Measurements from ENCODE around the gene PHF2.

The PHF2 gene

DNA sequence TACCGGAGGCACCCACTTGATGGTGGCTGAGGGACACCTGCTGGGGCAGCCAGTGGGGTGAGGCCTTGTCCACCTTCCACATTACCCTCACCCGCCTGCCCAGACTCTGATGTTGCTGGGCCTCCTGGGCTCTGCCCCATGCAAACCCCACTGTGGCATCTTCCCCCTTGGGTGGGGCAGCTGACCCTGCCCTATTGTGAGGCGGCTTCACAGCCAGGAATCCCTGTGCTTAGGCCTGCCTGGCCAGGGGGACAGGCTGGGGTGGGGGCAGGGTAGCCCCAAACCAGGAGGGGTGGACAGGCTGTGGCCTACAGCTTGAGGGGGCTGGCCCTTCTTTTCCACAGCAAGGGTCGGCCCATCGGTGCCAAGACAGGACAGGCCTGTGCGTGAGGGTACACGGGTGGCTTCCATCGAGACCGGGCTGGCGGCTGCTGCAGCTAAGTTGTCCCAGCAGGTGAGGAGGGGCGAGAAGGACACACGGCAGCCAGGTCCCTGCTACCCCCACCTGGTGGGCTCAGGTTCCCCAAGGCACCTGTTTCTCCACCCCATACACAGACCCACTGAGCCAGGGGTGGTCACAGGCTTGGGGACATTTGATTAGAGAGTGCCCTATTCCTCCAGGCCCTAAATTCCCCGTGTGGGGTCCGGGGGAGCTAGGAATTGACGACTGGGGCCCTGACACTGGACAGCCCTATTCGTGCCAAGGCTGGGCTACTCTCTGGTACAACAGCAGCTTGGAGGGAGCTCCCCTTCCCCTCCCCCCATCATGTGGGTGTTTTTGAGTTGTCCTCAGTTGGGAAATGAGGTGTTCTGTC, 99.2 kb downstream of the PHF2 start:
- Histone ChIP-seq H2AFZ (ENCODE audit: low read length) (no peak overlapping the region), H3K36me3 (replicated peaks in 1 of 2; ENCODE audit: control insufficient read depth in 2 of 2, insufficient read depth in 2 of 2, low read length in 2 of 2) (peaks cover 19 to 60% of the 10 kb centered on the region in 2 donors), H2BK120ac (ENCODE audit: low read depth, low read length) (no peak overlapping the region), H3K79me1 (ENCODE audit: low read depth, low read length) (peaks cover 3% of the 10 kb centered on the region), H3K18ac (ENCODE audit: low read length) (no peak overlapping the region), H2BK15ac (ENCODE audit: low read length) (no peak overlapping the region), H2BK12ac (ENCODE audit: low read length) (no peak overlapping the region), H3K4me2 (ENCODE audit: insufficient read depth, low read length, poor library complexity, severe bottlenecking) (no peak overlapping the region), H4K91ac (ENCODE audit: low read depth, low read length, poor library complexity) (no peak overlapping the region), H3K14ac (ENCODE audit: low read length) (peak overlapping the region; percentile 4), H3K27ac (replicated peaks; ENCODE audit: low read length) (no peak overlapping the region), H3K4me3 (ENCODE audit: low read length in 2 of 2) (no peak overlapping the region), H2AK5ac (ENCODE audit: low read depth, low read length) (no peak overlapping the region), H3K27me3 (ENCODE audit: control insufficient read depth in 3 of 3, insufficient read depth in 3 of 3, low read depth in 1 of 3, low read length in 3 of 3) (no peaks in the 10 kb centered on the region), H3K9me3 (replicated peaks in 1 of 2; ENCODE audit: control insufficient read depth in 2 of 2, insufficient read depth in 1 of 2, low read depth in 1 of 2, low read length in 2 of 2) (no peaks in the 10 kb centered on the region), H3K9ac (ENCODE audit: low read depth, low read length, poor library complexity) (peak overlapping the region; percentile 34), H2BK5ac (ENCODE audit: low read length) (no peak overlapping the region), H3K4ac (ENCODE audit: low read length) (no peak overlapping the region), H4K8ac (ENCODE audit: low read depth, low read length) (no peak overlapping the region), H3K4me1 (ENCODE audit: control insufficient read depth in 2 of 2, insufficient read depth in 1 of 2, low read depth in 1 of 2, low read length in 2 of 2) (no peaks in the 10 kb centered on the region), H3K23ac (ENCODE audit: low read depth, low read length, poor library complexity) (no peak overlapping the region)
- no CpG with 5 or more reads among the region's 16 CpGs for WGBS, 2 donors (ENCODE audit: extremely low coverage in 2 of 2, insufficient read length in 2 of 2, insufficient replicate concordance in 1 of 2)
- no peak for DNase-seq (ENCODE audit: low spot score)

DNA sequence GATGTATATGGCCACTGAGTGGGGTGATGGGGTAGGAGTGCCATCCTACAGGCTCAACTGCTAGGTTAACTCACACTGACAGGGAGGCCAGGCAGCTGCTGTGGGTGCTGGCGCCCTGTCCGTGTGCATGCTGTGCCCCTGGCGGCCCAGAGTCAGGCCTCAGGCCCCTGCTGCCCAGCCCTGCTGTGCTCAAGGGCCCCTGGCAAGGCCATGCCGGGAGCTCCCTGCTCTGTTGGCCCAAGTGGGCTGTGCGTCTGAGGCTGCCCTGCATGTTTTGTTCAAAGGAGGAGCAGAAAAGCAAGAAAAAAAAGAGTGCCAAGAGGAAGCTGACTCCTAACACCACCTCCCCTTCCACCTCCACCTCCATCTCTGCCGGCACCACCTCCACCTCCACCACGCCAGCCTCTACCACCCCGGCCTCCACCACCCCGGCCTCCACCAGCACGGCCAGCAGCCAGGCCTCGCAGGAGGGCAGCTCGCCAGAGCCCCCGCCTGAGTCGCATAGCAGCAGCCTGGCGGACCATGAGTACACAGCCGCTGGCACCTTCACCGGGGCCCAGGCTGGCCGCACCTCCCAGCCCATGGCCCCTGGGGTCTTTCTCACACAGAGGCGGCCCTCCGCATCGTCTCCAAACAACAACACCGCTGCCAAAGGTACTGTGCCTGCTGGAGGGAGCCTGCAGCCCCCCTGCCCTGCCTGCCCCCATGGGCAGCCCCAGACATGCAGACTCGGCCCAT, 100.1 kb downstream of the PHF2 start:
- no peak overlapping the region for H3K4ac ChIP-seq (ENCODE audit: low read length)
- no peak overlapping the region for H3K4me3 ChIP-seq (ENCODE audit: low read length in 2 of 2)
- no peaks in the 10 kb centered on the region for H3K4me1 ChIP-seq (ENCODE audit: control insufficient read depth in 2 of 2, insufficient read depth in 1 of 2, low read depth in 1 of 2, low read length in 2 of 2)
- H3K27me3 ChIP-seq (ENCODE audit: control insufficient read depth in 3 of 3, insufficient read depth in 3 of 3, low read depth in 1 of 3, low read length in 3 of 3) = no peaks in the 10 kb centered on the region
- H3K9me3 ChIP-seq (replicated peaks in 1 of 2; ENCODE audit: control insufficient read depth in 2 of 2, insufficient read depth in 1 of 2, low read depth in 1 of 2, low read length in 2 of 2) = no peaks in the 10 kb centered on the region
- H2BK12ac ChIP-seq (ENCODE audit: low read length) = no peak overlapping the region
- H3K79me1 ChIP-seq (ENCODE audit: low read depth, low read length) = no peaks in the 10 kb centered on the region
- H3K14ac ChIP-seq (ENCODE audit: low read length) = no peak overlapping the region
- H2BK5ac ChIP-seq (ENCODE audit: low read length) = no peak overlapping the region
- WGBS, 2 donors (ENCODE audit: extremely low coverage in 2 of 2, insufficient read length in 2 of 2, insufficient replicate concordance in 1 of 2) = no CpG with 5 or more reads among the region's 23 CpGs
- H2AFZ ChIP-seq (ENCODE audit: low read length) = no peak overlapping the region
- no peak overlapping the region for H2AK5ac ChIP-seq (ENCODE audit: low read depth, low read length)
- peak overlapping the region; percentile 60 for H3K9ac ChIP-seq (ENCODE audit: low read depth, low read length, poor library complexity)
- H3K36me3 ChIP-seq (replicated peaks in 1 of 2; ENCODE audit: control insufficient read depth in 2 of 2, insufficient read depth in 2 of 2, low read length in 2 of 2) = peaks cover 19 to 60% of the 10 kb centered on the region in 2 donors
- H2BK15ac ChIP-seq (ENCODE audit: low read length) = no peak overlapping the region
- H3K27ac ChIP-seq (replicated peaks; ENCODE audit: low read length) = no peak overlapping the region
- peak overlapping the region; percentile 11 for H3K4me2 ChIP-seq (ENCODE audit: insufficient read depth, low read length, poor library complexity, severe bottlenecking)
- DNase-seq (ENCODE audit: low spot score) = no peak
- no peak overlapping the region for H4K91ac ChIP-seq (ENCODE audit: low read depth, low read length, poor library complexity)
- peak overlapping the region; percentile 57 for H2BK120ac ChIP-seq (ENCODE audit: low read depth, low read length)
- no peak overlapping the region for H3K18ac ChIP-seq (ENCODE audit: low read length)
- H3K23ac ChIP-seq (ENCODE audit: low read depth, low read length, poor library complexity) = peak overlapping the region; percentile 65
- no peak overlapping the region for H4K8ac ChIP-seq (ENCODE audit: low read depth, low read length)

DNA sequence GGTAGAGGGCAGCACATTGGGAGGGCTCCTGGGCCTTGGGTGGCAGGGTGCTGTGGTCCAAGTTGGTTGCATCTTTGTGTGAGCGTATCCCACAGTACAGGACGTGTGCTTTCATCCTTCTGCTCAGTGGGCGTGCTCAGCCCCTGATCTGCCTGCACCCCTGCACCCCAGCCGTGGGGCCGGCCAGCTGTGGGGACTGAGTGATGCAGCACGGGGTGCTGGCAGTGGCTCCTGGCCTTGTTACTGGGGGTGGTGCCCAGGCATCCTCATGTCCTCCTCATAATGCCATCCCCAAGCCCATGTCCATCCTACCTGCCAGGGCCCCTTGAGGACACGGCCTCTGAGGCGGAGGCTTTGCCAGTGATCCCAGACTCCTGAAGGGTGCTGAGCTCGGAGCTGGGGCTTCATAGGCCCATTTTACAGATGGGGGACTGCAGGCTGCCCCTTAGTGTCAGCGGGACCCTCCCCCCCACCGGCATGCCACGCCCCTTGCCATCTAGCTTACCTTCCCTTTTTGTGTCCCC, 100.7 kb downstream of the PHF2 start:
- H3K14ac ChIP-seq (ENCODE audit: low read length) = no peak overlapping the region
- no peak for DNase-seq (ENCODE audit: low spot score)
- H4K8ac ChIP-seq (ENCODE audit: low read depth, low read length) = peak overlapping the region; percentile 43
- no peak overlapping the region for H3K4ac ChIP-seq (ENCODE audit: low read length)
- no peak overlapping the region for H3K27ac ChIP-seq (replicated peaks; ENCODE audit: low read length)
- H3K4me3 ChIP-seq (ENCODE audit: low read length in 2 of 2) = peak overlapping the region in 1 of 2 donors; percentile 16
- no peak overlapping the region for H2BK15ac ChIP-seq (ENCODE audit: low read length)
- no peak overlapping the region for H3K9ac ChIP-seq (ENCODE audit: low read depth, low read length, poor library complexity)
- H2BK12ac ChIP-seq (ENCODE audit: low read length) = no peak overlapping the region
- H3K23ac ChIP-seq (ENCODE audit: low read depth, low read length, poor library complexity) = peak overlapping the region; percentile 65
- peaks cover 19 to 60% of the 10 kb centered on the region in 2 donors for H3K36me3 ChIP-seq (replicated peaks in 1 of 2; ENCODE audit: control insufficient read depth in 2 of 2, insufficient read depth in 2 of 2, low read length in 2 of 2)
- H3K4me1 ChIP-seq (ENCODE audit: control insufficient read depth in 2 of 2, insufficient read depth in 1 of 2, low read depth in 1 of 2, low read length in 2 of 2) = no peaks in the 10 kb centered on the region
- H2BK5ac ChIP-seq (ENCODE audit: low read length) = no peak overlapping the region
- H2AK5ac ChIP-seq (ENCODE audit: low read depth, low read length) = no peak overlapping the region
- no peak overlapping the region for H4K91ac ChIP-seq (ENCODE audit: low read depth, low read length, poor library complexity)
- no peak overlapping the region for H3K4me2 ChIP-seq (ENCODE audit: insufficient read depth, low read length, poor library complexity, severe bottlenecking)
- WGBS, 2 donors (ENCODE audit: extremely low coverage in 2 of 2, insufficient read length in 2 of 2, insufficient replicate concordance in 1 of 2) = no CpG with 5 or more reads among the region's 12 CpGs
- no peak overlapping the region for H2AFZ ChIP-seq (ENCODE audit: low read length)
- H3K79me1 ChIP-seq (ENCODE audit: low read depth, low read length) = peaks cover 1% of the 10 kb centered on the region
- H3K9me3 ChIP-seq (replicated peaks in 1 of 2; ENCODE audit: control insufficient read depth in 2 of 2, insufficient read depth in 1 of 2, low read depth in 1 of 2, low read length in 2 of 2) = no peaks in the 10 kb centered on the region
- H3K18ac ChIP-seq (ENCODE audit: low read length) = no peak overlapping the region
- H3K27me3 ChIP-seq (ENCODE audit: control insufficient read depth in 3 of 3, insufficient read depth in 3 of 3, low read depth in 1 of 3, low read length in 3 of 3) = no peaks in the 10 kb centered on the region
- no peak overlapping the region for H2BK120ac ChIP-seq (ENCODE audit: low read depth, low read length)

DNA sequence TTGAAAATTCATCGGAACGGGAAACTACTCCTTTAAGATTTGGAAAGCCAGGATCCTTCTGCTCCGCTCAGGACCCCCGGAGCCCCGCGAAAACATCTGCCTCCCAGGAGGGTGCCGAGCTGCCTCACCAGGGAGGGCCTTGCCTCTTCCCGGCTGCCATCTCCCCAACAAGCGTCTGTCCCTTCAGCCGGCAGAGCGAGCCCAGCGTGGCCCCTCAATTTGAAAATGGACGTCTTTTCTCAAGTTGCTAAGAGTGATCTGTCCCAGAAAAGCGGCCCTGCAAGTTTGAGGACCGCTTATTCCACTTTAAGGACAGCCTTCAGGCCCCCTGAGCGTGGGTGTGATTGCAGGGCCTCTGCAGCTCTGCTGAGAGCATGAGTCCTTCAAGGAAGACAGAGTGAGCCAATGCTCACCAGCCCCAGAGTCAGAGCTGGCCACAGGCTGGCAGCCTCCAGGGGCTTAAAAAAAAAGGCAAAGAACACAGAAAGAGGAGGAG, 101.3 kb downstream of the PHF2 start:
- Histone ChIP-seq H3K36me3 (replicated peaks in 1 of 2; ENCODE audit: control insufficient read depth in 2 of 2, insufficient read depth in 2 of 2, low read length in 2 of 2) (peaks cover 17 to 60% of the 10 kb centered on the region in 2 donors), H3K4ac (ENCODE audit: low read length) (no peak overlapping the region), H3K9me3 (replicated peaks in 1 of 2; ENCODE audit: control insufficient read depth in 2 of 2, insufficient read depth in 1 of 2, low read depth in 1 of 2, low read length in 2 of 2) (no peaks in the 10 kb centered on the region), H4K91ac (ENCODE audit: low read depth, low read length, poor library complexity) (no peak overlapping the region), H3K4me3 (ENCODE audit: low read length in 2 of 2) (no peak overlapping the region), H3K18ac (ENCODE audit: low read length) (no peak overlapping the region), H2BK15ac (ENCODE audit: low read length) (no peak overlapping the region), H3K23ac (ENCODE audit: low read depth, low read length, poor library complexity) (no peak overlapping the region), H3K9ac (ENCODE audit: low read depth, low read length, poor library complexity) (no peak overlapping the region), H3K4me1 (ENCODE audit: control insufficient read depth in 2 of 2, insufficient read depth in 1 of 2, low read depth in 1 of 2, low read length in 2 of 2) (peaks cover 0 to 2% of the 10 kb centered on the region in 2 donors), H3K27ac (replicated peaks; ENCODE audit: low read length) (no peak overlapping the region), H3K79me1 (ENCODE audit: low read depth, low read length) (peaks cover 1% of the 10 kb centered on the region), H3K27me3 (ENCODE audit: control insufficient read depth in 3 of 3, insufficient read depth in 3 of 3, low read depth in 1 of 3, low read length in 3 of 3) (no peaks in the 10 kb centered on the region), H2BK12ac (ENCODE audit: low read length) (no peak overlapping the region), H4K8ac (ENCODE audit: low read depth, low read length) (no peak overlapping the region), H3K14ac (ENCODE audit: low read length) (no peak overlapping the region), H2AK5ac (ENCODE audit: low read depth, low read length) (no peak overlapping the region), H2AFZ (ENCODE audit: low read length) (no peak overlapping the region), H2BK120ac (ENCODE audit: low read depth, low read length) (no peak overlapping the region), H3K4me2 (ENCODE audit: insufficient read depth, low read length, poor library complexity, severe bottlenecking) (no peak overlapping the region), H2BK5ac (ENCODE audit: low read length) (no peak overlapping the region)
- DNase-seq (ENCODE audit: low spot score) = no peak
- WGBS, 2 donors (ENCODE audit: extremely low coverage in 2 of 2, insufficient read length in 2 of 2, insufficient replicate concordance in 1 of 2) = no CpG with 5 or more reads among the region's 16 CpGs
